T-helper 1 cell (primary cell): ENCODE measurements around the gene EPHA1.
"Not testable (repeated sequence)": the region's sequence is repeated elsewhere in the genome, so short reads cannot be mapped to it uniquely, and the experiment has no call there.

ENCODE experiments used
- DNase-seq, 5 donors: peaks; one replicate each; pipeline ENCODE4 v3.0.0-alpha.2; 2012 to 2020

EPHA1 gene

DNA sequence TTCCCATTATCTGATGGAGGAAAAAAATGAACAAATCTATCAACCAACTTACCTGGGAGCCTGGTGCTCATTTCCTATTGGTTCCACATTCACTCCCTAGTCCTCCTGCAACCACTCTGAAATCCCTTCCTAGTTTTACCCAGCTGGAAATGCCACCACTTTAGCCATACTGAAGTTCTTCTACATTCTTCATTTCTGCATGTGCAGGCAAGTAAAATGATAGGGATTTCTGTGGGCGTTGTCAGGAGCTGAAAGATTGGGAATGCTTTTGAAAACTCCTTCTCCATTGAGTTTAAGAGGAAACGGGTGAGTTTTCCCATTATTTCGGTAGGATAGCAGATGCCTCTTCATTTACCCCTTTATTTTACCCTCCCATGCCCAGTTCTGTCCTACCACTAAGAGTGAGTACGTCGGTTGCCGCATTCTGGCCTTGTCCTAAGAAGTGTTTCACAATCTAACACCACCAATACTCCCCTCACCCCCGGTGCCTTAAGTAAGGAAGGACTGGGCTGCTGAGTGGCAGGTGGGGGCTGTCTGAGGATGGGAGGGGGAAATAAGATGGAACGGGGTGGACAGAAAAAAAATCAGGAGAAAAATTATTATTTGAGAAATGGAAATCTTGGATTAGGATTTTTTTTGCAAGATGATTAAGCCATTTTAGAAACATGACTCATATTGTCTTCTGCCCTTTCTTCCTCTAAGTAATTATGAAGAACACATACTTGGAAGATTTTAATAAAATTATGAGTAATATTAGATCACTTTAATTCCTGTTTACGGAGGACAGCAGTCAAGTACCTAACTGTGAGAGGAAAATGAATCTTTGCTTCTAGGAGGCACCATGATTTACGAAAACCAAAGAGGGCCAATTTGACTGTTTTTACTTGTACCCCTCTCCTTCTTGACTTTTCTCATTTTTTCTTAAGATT, 21.4 kb upstream of the EPHA1 start:
- DNase-seq: no peak

DNA sequence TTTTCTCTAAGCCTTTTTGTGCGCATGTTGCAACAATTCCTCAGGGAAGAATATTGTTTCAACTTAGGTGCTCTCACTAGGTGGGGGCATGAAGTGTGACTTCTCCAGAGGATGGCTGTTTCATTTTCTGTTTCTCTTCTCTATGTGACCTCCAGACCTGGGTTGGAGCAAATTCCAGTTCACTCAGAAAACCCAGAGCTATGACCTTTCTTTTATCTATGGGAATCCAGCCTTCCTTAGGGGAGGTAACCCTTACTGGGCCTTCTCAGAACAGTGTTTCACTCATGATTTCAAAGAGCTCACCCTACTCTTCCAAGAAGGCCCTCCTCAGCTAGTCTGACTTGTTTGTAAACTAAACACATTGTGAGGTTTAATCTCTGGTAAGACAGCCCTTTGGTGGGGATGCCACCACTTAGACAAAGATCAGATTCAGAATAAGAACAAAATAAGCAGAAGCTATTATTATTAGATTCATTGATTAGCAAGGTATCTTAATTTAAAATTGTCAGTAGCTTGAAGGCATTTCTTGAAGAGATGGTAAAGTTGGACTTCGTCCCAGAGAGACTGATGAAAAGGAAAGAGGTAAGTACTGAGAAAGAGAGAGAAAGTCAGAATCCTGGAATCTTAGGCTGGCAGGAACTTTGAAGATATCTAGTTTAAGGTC, 18.0 kb upstream of the EPHA1 start:
- no peak for DNase-seq

DNA sequence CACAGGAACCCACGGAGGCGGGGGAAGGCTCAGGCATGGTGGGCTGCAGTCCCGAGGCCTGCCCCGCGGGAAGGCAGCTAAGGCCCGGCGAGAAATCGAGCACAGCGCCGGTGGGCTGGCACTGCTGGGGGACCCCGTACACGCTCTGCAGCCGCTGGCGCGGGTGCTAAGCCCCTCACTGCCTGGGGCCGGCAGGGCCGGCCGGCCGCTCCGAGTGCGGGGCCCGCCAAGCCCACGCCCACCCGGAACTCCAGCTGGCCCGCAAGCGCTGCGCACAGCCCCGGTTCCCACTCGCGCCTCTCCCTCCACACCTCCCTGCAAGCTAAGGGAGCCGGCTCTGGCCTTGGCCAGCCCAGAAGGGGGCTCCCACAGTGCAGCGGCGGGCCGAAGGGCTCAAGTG, 15.8 kb upstream of the EPHA1 start:
- not testable (repeated sequence) for DNase-seq

DNA sequence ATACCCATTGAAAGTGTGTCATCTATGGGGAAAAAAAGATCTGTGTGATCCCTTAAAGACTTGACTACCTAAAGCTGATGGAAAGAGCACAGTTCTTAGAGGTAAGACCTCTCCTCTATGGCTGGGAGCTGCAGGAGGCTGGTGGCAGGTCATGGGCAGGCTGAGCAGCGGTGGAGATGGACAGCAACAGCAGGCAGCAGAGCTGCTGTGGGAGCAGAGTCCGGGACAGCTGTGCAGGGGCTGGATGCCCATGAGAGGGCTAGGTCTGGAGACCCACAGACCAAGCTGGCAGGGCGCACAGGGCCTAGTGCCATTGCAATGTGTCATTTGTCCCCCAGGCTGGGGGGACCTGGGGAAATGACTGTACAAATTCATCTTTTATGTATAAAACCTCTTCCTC, 13.4 kb upstream of the EPHA1 start:
- no peak for DNase-seq

DNA sequence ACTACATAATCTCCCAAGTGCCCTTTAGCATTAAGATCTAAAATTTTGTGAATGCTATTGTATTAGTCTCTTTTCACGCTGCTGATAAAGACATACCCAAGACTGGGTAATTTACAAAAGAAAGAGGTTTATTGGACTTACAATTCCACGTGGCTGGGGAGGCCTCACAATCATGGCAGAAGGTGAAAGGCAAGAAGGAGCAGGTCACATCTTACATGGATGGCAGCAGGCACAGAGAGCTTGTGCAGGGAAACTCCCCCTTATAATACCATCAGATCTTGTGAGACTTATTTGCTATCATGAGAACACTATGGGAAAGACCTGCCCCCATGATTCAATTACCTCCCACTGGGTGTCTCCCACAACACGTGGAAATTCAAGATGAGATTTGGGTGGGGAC, 12.0 kb upstream of the EPHA1 start:
- DNase-seq: not testable (repeated sequence)

DNA sequence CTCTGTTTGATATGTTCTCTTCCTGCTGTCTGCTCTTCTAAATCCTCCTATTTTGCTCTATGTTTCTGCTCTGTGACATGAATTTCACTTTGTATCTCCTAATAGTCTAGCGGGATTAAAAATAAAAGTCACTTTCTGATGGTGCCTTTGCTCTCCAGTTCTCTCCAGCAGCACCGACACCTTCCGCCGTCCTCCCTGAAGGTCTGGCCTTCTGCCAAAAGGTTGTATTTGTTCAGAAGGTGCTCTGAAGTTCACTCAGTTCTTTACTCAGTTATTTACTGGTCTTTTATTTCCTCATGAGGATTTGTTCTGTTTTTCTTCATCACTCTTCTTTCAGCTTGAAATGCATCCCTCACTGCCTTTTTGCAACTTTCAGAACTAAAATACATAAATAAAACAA, 11.2 kb upstream of the EPHA1 start:
- no peak for DNase-seq

DNA sequence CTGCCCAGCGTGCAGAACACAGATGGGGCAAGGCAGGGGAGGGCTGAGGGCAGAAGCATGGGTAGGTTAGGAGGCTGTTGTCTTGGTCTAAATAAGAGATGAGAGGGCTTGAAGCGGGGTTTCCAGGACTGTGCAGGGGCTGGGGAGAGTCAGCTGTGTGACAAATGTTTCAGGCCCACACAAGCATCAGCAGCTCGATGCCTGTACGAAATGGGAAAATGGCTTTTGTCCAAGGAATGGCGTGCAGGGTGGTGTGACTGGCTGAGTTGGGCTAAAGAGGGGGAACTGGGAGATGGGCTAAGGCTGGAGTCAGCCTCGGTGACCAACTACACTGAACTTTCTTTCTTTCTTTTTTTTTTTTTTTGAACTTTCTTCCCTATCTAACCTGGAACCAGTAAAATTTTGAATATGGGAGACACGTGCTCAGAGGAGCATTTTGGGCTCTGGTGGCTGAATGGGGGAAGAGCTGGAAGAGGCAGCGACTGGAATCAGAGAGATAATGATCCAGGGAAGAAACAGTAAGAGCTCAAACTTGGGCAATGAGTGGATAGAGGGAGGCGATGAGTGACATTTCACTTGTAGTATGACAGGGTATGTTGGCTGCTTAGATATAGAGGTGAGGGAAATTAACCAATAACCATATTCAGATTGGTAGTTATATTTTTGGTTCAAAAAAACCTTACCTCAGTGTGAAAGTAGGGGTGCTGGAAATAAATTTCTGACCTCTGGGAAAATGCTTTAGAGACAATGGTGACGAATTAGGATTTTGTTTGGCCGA, 10.2 kb upstream of the EPHA1 start:
- no peak for DNase-seq

DNA sequence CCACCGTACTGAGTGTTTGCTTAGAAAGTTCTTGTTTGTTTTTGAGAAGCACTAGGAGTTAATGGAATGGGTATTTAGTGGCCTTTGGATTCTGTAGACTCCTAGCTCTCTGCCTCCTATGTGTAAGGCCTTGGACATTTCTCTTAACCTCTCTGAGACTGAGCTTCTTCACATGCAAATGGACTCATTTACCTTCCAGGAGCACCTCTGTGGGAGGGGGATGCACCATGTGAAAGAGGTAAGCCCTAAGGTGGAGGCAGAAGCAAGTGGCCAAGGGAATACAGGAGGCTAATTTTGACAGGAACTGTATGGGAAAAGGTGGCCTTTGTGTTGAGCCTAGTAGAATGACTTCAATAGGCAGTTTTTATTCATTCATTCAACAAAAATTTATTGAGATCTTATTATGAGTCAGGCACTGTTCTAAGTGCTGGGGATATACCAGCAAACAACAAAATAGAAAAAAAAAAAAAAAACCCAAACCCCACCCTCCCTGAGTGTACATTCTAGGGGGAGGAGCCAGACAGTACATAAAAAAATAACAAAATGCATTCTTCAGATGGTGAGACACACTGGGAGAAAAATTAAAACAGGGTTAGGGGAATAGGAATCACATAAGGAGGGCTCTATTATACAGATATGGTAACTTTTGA, 9.2 kb upstream of the EPHA1 start:
- no peak for DNase-seq

DNA sequence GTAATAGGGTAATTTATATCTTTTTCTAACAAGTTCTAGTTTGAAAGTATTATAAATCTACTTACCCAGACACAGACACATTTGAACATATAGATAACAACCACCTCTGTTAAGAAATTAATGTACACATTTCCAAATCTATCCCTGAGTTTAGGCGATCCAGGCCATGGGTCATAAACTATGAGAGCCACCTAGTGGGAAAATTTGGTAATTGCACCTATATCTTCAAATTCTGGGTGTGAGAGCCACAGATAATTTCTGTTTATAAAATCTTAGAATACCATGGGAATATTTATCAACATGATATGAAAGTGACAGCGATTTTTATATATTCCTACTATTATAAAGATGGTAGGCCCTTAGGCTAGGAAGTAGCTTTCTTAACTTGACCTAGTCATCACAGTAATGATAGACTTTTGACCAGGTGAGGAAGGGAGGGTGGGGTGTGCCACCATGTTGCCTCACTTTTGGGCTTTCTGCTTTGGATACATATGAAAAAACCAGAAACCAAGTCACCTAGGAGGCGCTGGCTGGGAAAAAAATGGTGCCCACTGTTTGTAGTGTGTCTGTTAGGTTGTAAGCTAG, 8.0 kb upstream of the EPHA1 start:
- DNase-seq: peak in 2 of 5 donors; percentile 11 to 44

DNA sequence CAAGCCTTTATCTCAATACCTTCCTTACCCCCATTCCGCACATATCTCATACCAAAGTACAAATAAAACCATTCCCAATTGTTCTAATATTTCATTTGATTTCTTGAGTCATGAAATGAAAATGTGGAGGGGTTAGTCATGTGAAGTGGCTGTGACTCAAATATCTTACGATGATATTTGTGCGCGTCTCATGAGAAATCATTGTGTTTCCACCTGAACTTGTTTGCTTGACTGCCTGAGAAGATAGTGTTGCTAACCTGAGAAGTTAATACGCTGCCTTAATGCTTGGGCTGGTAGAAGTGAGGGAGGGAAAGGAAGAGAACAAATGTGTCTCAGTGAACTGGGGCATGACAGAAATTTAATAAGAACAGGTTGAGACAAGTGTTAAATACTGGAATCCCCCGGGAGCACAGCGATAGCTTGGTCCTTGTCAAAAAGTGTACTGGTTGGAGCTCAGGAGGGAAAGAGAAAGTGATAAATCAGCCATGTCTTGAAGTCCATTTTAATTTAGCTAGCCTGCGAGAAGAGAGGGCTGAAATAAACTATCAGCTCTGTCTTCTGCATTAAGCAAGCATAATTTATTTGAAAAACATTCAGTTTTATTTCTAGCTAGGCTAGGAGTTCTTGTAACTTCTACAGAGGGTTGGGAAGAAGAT, 7.2 kb upstream of the EPHA1 start:
- no peak for DNase-seq

DNA sequence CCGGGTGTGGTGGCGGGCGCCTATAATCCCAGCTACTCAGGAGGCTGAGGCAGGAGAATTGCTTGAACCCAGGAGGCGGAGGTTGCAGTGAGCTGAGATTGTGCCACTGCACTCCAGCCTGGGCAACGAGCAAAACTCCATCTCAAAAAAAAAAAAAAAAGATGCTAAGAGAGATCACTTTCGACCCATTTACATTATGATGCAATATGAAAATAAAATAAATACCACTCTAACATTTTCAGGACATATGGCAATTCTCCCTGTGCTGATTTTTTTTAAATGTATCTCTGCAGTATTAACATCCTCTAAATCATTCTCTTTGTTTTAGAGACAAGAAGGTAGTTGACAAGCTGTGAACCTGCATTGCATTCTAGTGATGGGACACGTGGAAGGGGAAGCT, 6.6 kb upstream of the EPHA1 start:
- DNase-seq: not testable (repeated sequence)

DNA sequence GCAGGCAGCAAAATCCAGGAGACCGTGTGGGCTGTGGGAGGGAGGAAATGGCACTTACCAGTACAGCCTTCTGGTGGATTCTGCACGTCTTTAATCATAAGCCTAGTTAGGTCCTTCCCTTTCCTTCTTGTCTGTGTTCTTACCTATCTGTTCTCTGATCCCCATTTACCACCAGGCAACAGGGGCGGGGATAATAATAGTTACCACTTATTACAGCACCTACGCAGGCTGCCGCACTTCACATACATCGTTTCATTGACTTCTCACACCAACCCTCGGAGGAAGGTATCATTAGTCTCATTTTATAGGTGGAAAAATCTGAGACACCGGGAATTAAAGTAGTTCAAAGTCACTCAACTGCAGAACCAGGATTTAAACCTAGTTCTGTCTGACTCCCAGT, 4.5 kb upstream of the EPHA1 start:
- DNase-seq: no peak

DNA sequence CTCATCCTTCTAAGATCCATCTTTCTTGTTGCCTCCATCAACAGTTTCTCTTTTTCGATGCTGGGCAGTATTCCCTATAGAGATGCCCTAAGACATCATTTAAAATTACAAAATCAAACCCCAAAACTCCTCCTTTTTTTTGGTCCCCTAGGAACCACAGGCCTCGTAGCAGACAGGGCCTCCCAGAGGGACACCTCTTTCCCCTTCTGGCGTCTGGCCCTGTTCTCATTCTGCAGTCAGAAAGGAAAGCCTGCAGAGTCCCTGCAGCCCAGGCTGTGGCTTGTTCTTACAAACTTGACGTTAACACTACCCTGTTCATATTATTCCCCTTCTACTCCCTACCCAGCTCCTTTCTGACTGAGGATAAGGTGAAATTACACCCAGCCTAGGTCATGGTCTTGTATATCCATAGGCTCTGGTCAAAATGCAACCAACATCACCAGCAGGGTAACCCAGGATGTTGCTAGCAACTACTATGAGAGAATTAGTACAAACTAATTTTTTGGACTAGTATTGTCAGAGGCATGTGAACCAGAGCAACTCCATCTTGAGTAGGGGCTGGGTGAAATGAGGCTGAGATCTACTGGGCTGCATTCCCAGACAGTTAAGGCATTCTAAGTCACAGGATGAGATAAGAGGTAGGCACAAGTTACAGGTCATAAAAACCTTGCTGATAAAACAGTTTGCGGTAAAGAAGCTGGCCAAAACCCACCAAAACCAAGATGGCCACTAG, 3.5 kb upstream of the EPHA1 start:
- DNase-seq: no peak

DNA sequence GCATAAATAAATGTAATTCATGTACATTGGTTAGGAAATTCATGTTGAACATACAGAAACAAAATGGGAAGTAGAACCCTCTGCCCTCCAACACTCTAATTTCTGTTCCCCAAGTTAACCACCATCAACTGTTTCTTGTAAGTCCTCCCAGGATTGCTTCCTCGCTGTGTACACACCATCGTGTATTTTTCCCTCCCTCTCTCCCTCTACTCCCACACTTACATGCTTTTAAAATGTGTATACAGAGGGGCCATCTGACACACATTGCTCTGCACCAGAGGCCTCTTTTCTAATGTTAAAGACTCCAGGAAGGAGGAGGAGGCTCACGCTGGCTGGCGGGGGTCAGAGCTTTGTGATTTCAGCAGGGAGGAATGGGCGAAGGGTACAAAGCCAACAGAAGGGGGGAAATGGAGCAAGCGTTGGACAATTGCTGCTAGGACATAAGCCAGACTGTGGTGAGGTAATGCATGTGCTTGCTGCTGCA, 1.9 kb upstream of the EPHA1 start:
- DNase-seq: no peak

DNA sequence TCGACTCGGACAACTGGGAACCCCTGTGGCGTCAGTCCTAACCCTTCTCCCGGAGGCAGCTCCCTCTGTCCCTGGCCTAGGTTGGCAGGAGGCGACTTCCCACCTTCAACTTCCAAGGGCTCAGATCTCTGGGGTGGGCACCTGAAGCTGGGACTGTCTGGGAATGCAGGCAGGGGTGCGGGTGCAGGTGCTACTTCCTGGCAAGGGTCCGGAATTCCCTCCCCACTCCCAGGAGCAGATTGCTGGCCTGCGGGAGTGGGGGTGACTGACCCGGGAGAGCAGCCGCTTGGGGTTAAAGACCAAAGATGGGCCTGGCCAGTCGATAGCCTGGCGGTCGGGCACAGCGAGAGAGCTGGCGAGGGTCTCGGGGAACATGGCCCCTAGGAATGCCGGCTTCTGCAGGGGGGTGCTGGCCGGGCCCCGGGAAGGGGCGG, 387 bp downstream of the EPHA1 start:
- no peak for DNase-seq

DNA sequence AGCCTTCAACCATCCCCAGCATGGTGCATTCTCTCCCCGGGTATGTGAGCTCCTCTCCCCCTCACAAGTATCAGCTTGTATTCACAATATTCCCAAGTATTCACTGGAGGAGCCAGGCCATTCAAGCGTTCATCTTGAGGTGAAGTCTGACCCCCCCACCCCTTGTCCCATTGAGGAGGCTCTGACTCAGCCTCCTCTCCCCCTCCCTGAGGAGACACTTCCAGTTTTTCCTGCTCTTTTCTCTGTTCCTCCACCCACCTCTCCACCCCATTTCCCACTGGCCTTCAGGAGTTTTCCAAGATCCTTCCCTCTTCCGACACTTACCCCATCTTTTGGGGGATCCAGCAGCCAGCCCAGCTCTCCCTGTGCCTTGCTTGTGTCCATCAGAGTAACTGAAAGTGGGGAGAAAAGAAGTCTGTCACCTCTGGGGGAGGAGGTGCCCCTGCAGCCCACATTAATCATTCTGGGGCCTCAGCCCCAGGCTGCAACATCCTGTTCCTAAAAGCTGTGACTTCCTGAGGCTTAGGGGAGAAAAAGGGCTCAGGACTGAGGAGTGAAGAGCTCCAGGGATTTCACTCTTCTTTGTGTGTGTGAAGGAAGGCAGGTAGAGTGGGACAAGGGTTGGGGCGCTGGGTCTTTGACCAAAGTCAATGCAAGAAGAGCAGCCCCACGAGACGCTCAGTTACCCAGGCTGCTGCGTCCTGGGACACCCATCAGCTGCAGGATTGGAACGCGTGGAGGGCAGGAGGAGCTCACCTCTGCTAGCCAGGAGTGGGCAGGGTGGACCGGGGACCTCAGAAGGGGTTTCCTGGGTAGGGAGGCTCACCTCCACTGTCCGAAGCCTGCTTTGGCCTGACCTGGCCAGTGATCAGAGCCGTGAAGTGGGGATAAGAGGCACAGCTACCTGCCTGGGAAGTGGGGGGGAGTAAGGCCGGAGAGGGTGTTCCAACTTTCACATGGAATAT, 1.1 kb downstream of the EPHA1 start:
- peak in 4 of 5 donors; percentile 38 to 44 (median 44) for DNase-seq

DNA sequence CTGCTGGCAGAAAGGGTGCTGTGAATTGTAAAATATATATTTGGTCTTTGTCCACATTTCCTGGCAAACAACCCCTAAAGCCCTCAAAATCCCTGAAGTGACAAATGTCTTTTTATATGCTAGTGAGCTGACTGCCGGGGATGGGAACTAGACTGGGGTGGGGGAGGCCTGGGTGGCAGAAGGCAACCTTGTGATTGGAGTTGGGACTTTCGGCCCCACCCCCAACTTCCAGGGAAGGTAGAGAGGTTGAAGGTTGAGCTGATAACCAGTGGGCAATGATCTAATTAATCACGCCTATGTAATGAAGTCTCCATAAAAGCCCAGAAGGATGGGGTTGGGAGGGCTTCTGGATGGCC, 2.7 kb downstream of the EPHA1 start:
- DNase-seq: no peak

DNA sequence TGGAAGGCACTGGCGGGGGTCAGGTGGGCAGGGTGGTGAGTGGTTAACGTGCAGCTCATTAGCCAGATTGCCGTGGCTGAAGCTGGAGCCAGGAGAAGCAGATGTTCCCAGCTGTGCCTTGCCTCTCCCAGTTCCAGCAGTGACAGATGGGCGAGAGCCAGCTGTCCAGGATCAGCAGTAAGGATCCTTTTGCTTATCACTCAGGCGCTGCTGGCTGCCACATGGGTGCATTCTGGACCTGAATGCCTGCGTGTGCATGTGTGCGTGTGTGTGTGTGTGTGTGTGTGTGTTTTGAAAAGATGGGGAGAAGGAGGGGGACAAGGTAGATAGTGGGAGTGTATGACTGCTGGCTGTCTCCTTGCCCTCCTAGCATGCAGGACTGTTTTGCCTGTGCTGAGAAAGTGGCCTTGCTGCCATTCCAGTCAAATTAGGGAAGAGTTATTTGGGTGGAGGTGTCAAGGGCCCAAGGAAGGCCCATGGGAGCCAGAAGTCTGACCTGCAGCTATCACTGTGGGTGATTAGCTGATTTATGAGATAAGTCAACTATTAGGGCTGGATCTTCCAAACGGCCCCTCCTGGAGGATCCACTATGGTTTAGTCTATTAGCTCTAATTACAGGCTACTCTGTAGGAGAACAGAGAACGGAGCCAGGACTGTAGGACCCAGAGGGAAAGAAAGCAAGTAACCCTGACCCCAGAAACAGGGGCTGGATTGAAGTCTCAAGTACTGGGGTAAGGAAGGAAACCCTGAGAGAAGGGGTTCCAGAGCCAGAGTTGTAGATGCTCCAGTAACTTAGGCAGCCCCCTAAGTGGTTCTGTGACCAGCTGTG, 3.3 kb downstream of the EPHA1 start:
- DNase-seq: no peak

DNA sequence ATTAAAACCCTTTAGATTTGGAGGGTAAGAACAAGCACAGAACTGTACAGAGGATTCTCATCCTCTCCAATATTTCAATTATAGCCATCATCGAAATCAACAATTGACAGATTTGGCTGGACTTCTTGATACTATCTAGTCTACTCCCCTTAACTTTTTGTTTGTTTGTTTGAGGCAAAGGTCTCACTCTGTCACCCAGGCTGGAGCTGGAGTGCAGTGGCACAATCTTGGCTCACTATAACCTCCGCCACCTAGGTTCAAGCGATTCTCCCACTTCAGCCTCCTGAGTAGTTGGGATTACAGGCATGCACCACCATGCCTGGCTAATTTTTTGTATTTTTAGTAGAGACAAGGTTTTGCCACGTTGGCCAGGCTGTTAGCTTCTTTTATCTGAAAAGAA, 6.4 kb downstream of the EPHA1 start:
- not testable (repeated sequence) for DNase-seq
